Tibial nerve (tissue), 3 donors: ENCODE results near the gene CCDC194.

Experiments
- CTCF ChIP-seq, 5 experiments: fragments of 200-600 bp in 3 of 5; fragments of 450-650 bp in 2 of 5; sonication (generic) in 3 of 5; IDR thresholded peaks; one replicate each; pipeline ENCODE4 v1.5.1; 2016 to 2019; ENCODE audit warnings: antibody characterized with exemption in 5 of 5, mild to moderate bottlenecking in 3 of 5, moderate library complexity in 2 of 5
- POLR2A ChIP-seq, 2 donors: fragments of 450-650 bp; IDR thresholded peaks; one replicate each; pipeline ENCODE4 v1.6.1; 2017; ENCODE audit warnings: antibody characterized with exemption in 2 of 2, mild to moderate bottlenecking in 2 of 2, moderate library complexity in 2 of 2

- TF ChIP-seq CTCF (IDR thresholded peaks at IDR 0.05) (no peak), POLR2A (IDR thresholded peaks at IDR 0.05) (no peak)
These were observed 20.1 kb upstream of the CCDC194 start for GRCh38 chr19:17414097-17414496.
